ENCODE results near the gene SLC45A1. TPM values are rescaled to one million over a fixed set of nuclear protein-coding genes. Genes with fewer than 3 reads are reported as not detected.

Gene SLC45A1
- total RNA-seq, 1 experiment from 2014 or later: 0.41 TPM

GRCh38 chr1:8358241-8358896, 40.5 kb downstream of the SLC45A1 start:
- no peak for DNase-seq
- POLR2A ChIA-PET: no interaction called here
- Histone ChIP-seq H3K9me3 (no peaks in the 10 kb centered on the region), H3K4me1 (no peaks in the 10 kb centered on the region), H3K36me3 (ENCODE audit: control insufficient read depth, insufficient read depth, low read length) (peaks cover 1% of the 10 kb centered on the region), H3K4me3 (ENCODE audit: low read depth, low read length) (no peak overlapping the region), H3K27me3 (replicated peaks; ENCODE audit: control insufficient read depth, insufficient read depth, low read length) (no peaks in the 10 kb centered on the region)
- Mint-ChIP-seq H3K27me3 (ENCODE audit: insufficient read depth, unreplicated experiment) (no peaks in the 10 kb centered on the region), H3K4me1 (ENCODE audit: low read depth, unreplicated experiment) (no peaks in the 10 kb centered on the region), H3K27ac (ENCODE audit: unreplicated experiment) (no peak overlapping the region), H3K9me3 (ENCODE audit: unreplicated experiment) (no peaks in the 10 kb centered on the region), H3K4me3 (ENCODE audit: unreplicated experiment) (no peak overlapping the region), H3K36me3 (ENCODE audit: insufficient read depth, unreplicated experiment) (peaks cover 74% of the 10 kb centered on the region)
- intact Hi-C loops (cut with micrococcal nuclease; ENCODE audit: unreplicated experiment): no loop called here
- CTCF ChIA-PET: no interaction called here
- no peak for TF ChIP-seq CTCF (IDR thresholded peaks at IDR 0.05; ENCODE audit: insufficient read depth in 1 of 2, low read depth in 1 of 2, low read length in 1 of 2, severe bottlenecking in 1 of 2, unreplicated experiment in 1 of 2)
- BruUV-seq (replicated peaks): no TSS peak

- no peaks in the 10 kb centered on the region for H3K4me1 Mint-ChIP-seq (ENCODE audit: low read depth, unreplicated experiment)
- ChIA-PET POLR2A (no interaction called here), CTCF (no interaction called here)
- DNase-seq: no peak
- H3K4me3 ChIP-seq (ENCODE audit: low read depth, low read length): no peak overlapping the region
- no peaks in the 10 kb centered on the region for H3K9me3 Mint-ChIP-seq (ENCODE audit: unreplicated experiment)
- H3K27me3 ChIP-seq (replicated peaks; ENCODE audit: control insufficient read depth, insufficient read depth, low read length): no peaks in the 10 kb centered on the region
- no peaks in the 10 kb centered on the region for H3K27me3 Mint-ChIP-seq (ENCODE audit: insufficient read depth, unreplicated experiment)
- H3K4me1 ChIP-seq: no peaks in the 10 kb centered on the region
- intact Hi-C loops (cut with micrococcal nuclease; ENCODE audit: unreplicated experiment): no loop called here
- H3K36me3 Mint-ChIP-seq (ENCODE audit: insufficient read depth, unreplicated experiment): peaks cover 75% of the 10 kb centered on the region
- no peak overlapping the region for H3K4me3 Mint-ChIP-seq (ENCODE audit: unreplicated experiment)
- H3K27ac Mint-ChIP-seq (ENCODE audit: unreplicated experiment): no peak overlapping the region
- no TSS peak for BruUV-seq (replicated peaks)
- H3K36me3 ChIP-seq (ENCODE audit: control insufficient read depth, insufficient read depth, low read length): peaks cover 1% of the 10 kb centered on the region; the same call in 1 of the 2 replicates
- no peaks in the 10 kb centered on the region for H3K9me3 ChIP-seq
- no peak for TF ChIP-seq CTCF (IDR thresholded peaks at IDR 0.05; ENCODE audit: insufficient read depth in 1 of 2, low read depth in 1 of 2, low read length in 1 of 2, severe bottlenecking in 1 of 2, unreplicated experiment in 1 of 2)
Measured at GRCh38 chr1:8358897-8359616, 41.1 kb downstream of the SLC45A1 start.

- Histone ChIP-seq H3K4me1 (no peaks in the 10 kb centered on the region), H3K4me3 (ENCODE audit: low read depth, low read length) (no peak overlapping the region), H3K27me3 (replicated peaks; ENCODE audit: control insufficient read depth, insufficient read depth, low read length) (no peaks in the 10 kb centered on the region), H3K36me3 (ENCODE audit: control insufficient read depth, insufficient read depth, low read length) (peaks cover 1% of the 10 kb centered on the region; the same call in 1 of the 2 replicates), H3K9me3 (no peaks in the 10 kb centered on the region)
- TF ChIP-seq CTCF (IDR thresholded peaks at IDR 0.05; ENCODE audit: insufficient read depth in 1 of 2, low read depth in 1 of 2, low read length in 1 of 2, severe bottlenecking in 1 of 2, unreplicated experiment in 1 of 2): no peak
- H3K27me3 Mint-ChIP-seq (ENCODE audit: insufficient read depth, unreplicated experiment): no peaks in the 10 kb centered on the region
- no peak overlapping the region for H3K27ac Mint-ChIP-seq (ENCODE audit: unreplicated experiment)
- intact Hi-C loops (cut with micrococcal nuclease; ENCODE audit: unreplicated experiment): no loop called here
- no peaks in the 10 kb centered on the region for H3K4me1 Mint-ChIP-seq (ENCODE audit: low read depth, unreplicated experiment)
- H3K4me3 Mint-ChIP-seq (ENCODE audit: unreplicated experiment): no peak overlapping the region
- POLR2A ChIA-PET: no interaction called here
- peaks cover 70% of the 10 kb centered on the region for H3K36me3 Mint-ChIP-seq (ENCODE audit: insufficient read depth, unreplicated experiment)
- DNase-seq: no peak
- no TSS peak for BruUV-seq (replicated peaks)
- CTCF ChIA-PET: no interaction called here
- no peaks in the 10 kb centered on the region for H3K9me3 Mint-ChIP-seq (ENCODE audit: unreplicated experiment)
Measured at GRCh38 chr1:8359617-8360481, 41.9 kb downstream of the SLC45A1 start.

Measured in Caco-2 (cell line).